HepG2 (cell line): ENCODE results near the gene TST. TPM values are rescaled to one million over a fixed set of nuclear protein-coding genes. Genes with fewer than 3 reads are reported as not detected.

Experiments
- ATAC-seq: fragments of 200-7000 bp; cut with Tn5 transposase; 3 replicates; pipeline ENCODE4 v1.9.1; 2020; ENCODE audit warnings: mild to moderate bottlenecking, moderate library complexity
- BruUV-seq: library from RNA; stranded (reverse); fragments of 400-500 nt; replicated peaks from 2 replicates; lab custom pipeline; 2021; lab: Mats Ljungman, UMichigan
- CTCF ChIA-PET: fragments of 300-600 bp; formaldehyde crosslinking; extraction: SDS; loops from one replicate; lab custom pipeline; 2021; ENCODE audit warnings: low total read pairs, inconsistent platforms, low intra/inter-chr PET ratio; lab: Yijun Ruan, JAX
- POLR2A ChIA-PET: fragments of 350-600 bp; sonication (Branson Sonifier 250); formaldehyde crosslinking; loops from one replicate; lab custom pipeline; 2020; ENCODE audit warnings: antibody characterized with exemption, inconsistent platforms; lab: Yijun Ruan, JAX
- DNase-seq: peaks from one replicate; pipeline ENCODE4 v3.0.0-alpha.2; 2015; ENCODE audit warnings: low spot score
- FAIRE-seq: peaks from 3 replicates; lab custom pipeline; 2011; peaks lifted over from hg19 to GRCh38; lab: Jason Lieb, UNC
- H2AFZ ChIP-seq: one replicate; pipeline ENCODE4 v1.6.1; 2011; ENCODE audit warnings: low read length, inconsistent platforms
- H3K27ac ChIP-seq: fragments of 300-600 bp; 3 replicates; pipeline ENCODE4 v1.8.0; 2011; ENCODE audit warnings: mixed run types, mild to moderate bottlenecking, mixed read lengths, low read length, inconsistent platforms; ENCODE audit not compliant: insufficient read depth; ENCODE audit errors: extremely low read length
- H3K27me3 ChIP-seq, 2 experiments: fragments of 200-600 bp in 1 of 2; 2 replicates in 1 of 2; 3 replicates in 1 of 2; pipeline versions ENCODE4 v1.6.0 to v1.8.0; 2011; ENCODE audit warnings: low read length in 2 of 2, mild to moderate bottlenecking in 2 of 2, moderate library complexity in 2 of 2, inconsistent platforms in 1 of 2; ENCODE audit not compliant: insufficient read depth in 2 of 2, control insufficient read depth in 1 of 2
- H3K36me3 ChIP-seq, 2 experiments: fragments of 200-600 bp in 1 of 2; replicated peaks in 1 of 2; 2 replicates in 1 of 2; 3 replicates in 1 of 2; pipeline versions ENCODE4 v1.5.1 to v1.8.0; 2011; ENCODE audit warnings: low read length in 2 of 2, inconsistent platforms in 1 of 2; ENCODE audit not compliant: insufficient read depth in 2 of 2, control insufficient read depth in 1 of 2
- H3K4me1 ChIP-seq: 2 replicates; pipeline ENCODE4 v1.5.1; 2012; ENCODE audit warnings: low read length, inconsistent platforms; ENCODE audit not compliant: insufficient read depth
- H3K4me2 ChIP-seq: 2 replicates; pipeline ENCODE4 v1.6.0; 2011; ENCODE audit warnings: low read depth, low read length, inconsistent platforms
- H3K4me3 ChIP-seq, 3 experiments: fragments of 200-600 bp in 1 of 3; sonication (generic), shearing (Covaris generic) in 1 of 3; replicated peaks in 1 of 3; 2 replicates each; pipeline ENCODE4 v1.5.1; 2011 to 2016; ENCODE audit warnings: low read length in 3 of 3, inconsistent platforms in 2 of 3, low read depth in 2 of 3, mild to moderate bottlenecking in 2 of 3, control low read depth in 1 of 3, mixed read lengths in 1 of 3; ENCODE audit not compliant: insufficient read depth in 1 of 3
- H3K79me2 ChIP-seq: one replicate; pipeline ENCODE4 v1.6.1; 2011; ENCODE audit warnings: low read length, inconsistent platforms; ENCODE audit not compliant: insufficient read depth
- H3K9ac ChIP-seq: 2 replicates; pipeline ENCODE4 v1.6.0; 2011; ENCODE audit warnings: mild to moderate bottlenecking, low read depth, low read length, inconsistent platforms; ENCODE audit not compliant: insufficient read depth
- H3K9me3 ChIP-seq: 2 replicates; pipeline ENCODE4 v1.5.1; 2012; ENCODE audit warnings: mild to moderate bottlenecking, low read length
- H4K20me1 ChIP-seq: 2 replicates; pipeline ENCODE4 v1.6.0; 2011; ENCODE audit warnings: inconsistent platforms, mild to moderate bottlenecking, low read length, moderate library complexity; ENCODE audit not compliant: insufficient read depth
- BCL6 ChIP-seq: IDR thresholded peaks from 2 replicates; pipeline ENCODE4 v1.6.1; 2016; ENCODE audit warnings: missing genetic modification reagents, missing compliant biosample characterization
- DPF2 ChIP-seq: sonication (generic); formaldehyde crosslinking; IDR thresholded peaks from 2 replicates; pipeline ENCODE4 v1.4.0; 2020; ENCODE audit warnings: mild to moderate bottlenecking, low read depth, missing genetic modification reagents, borderline replicate concordance
- HNRNPL ChIP-seq: fragments of 200-400 bp; formaldehyde crosslinking; IDR thresholded peaks from 2 replicates; pipeline ENCODE4 v1.6.1; 2017; ENCODE audit warnings: mild to moderate bottlenecking, low read depth, low read length
- MAF1 ChIP-seq: sonication (generic); formaldehyde crosslinking; IDR thresholded peaks from 2 replicates; pipeline ENCODE4 v1.5.0; 2020; ENCODE audit warnings: missing genetic modification reagents, borderline replicate concordance
- SAP130 ChIP-seq: IDR thresholded peaks from 2 replicates; pipeline ENCODE4 v1.6.1; 2016; ENCODE audit warnings: low read depth
- STAG1 ChIP-seq: sonication (generic); formaldehyde crosslinking; IDR thresholded peaks from 2 replicates; pipeline ENCODE4 v1.4.0; 2020; ENCODE audit warnings: missing genetic modification reagents
- ZFP37 ChIP-seq: sonication (generic); formaldehyde crosslinking; IDR thresholded peaks from 2 replicates; pipeline ENCODE4 v1.4.0; 2020; ENCODE audit warnings: missing genetic modification reagents, borderline replicate concordance
- ZFP41 ChIP-seq: sonication (generic); formaldehyde crosslinking; IDR thresholded peaks from 2 replicates; pipeline ENCODE4 v1.4.0; 2020; ENCODE audit warnings: mild to moderate bottlenecking, missing genetic modification reagents, borderline replicate concordance
- ZNF207 ChIP-seq: fragments of 450-650 bp; IDR thresholded peaks from 2 replicates; pipeline ENCODE4 v1.6.1; 2016; ENCODE audit warnings: antibody characterized with exemption, borderline replicate concordance
- ZNF432 ChIP-seq: sonication (generic); formaldehyde crosslinking; IDR thresholded peaks from 2 replicates; pipeline ENCODE4 v1.5.0; 2020; ENCODE audit warnings: missing genetic modification reagents, mild to moderate bottlenecking, borderline replicate concordance
- ZNF549 ChIP-seq: sonication (generic); formaldehyde crosslinking; IDR thresholded peaks from 2 replicates; pipeline ENCODE4 v1.5.0; 2020; ENCODE audit warnings: missing genetic modification reagents
- WGBS: methylation state at CpG from one replicate; pipeline ENCODE4 v1.1.6; 2017; ENCODE audit warnings: low lambda C conversion rate; 5-methylcytosine and 5-hydroxymethylcytosine counted together
- in situ Hi-C: cut with HindIII; loops from 2 replicates; pipeline ENCODE4 v1.10.0; 2017; ENCODE audit warnings: low pct_unique_long_range_greater_than_20kb; ENCODE audit not compliant: extremely low pct_ligation_motif_present
- intact Hi-C: fragments of 100-400 bp; cut with micrococcal nuclease; formaldehyde crosslinking; loops from one replicate; pipeline ENCODE4 v1.10.0; 2022; ENCODE audit not compliant: unreplicated experiment
- polyA plus RNA-seq, 8 experiments: library from polyadenylated mRNA; depleted of rRNA in 3 of 8; stranded (reverse) in 7 of 8; unstranded in 1 of 8; fragments of >200 nt; fragmentation: Illumina TruSeq in 4 of 8; extraction: Trizol in 4 of 8; gene quantifications; 2 replicates each; pipeline versions ENCODE4 v1.2.1 to v1.2.3, GENCODE V29; 2011 to 2016; ENCODE audit warnings: low read depth in 4 of 8, missing spikeins in 1 of 8, mixed read lengths in 1 of 8; ENCODE audit not compliant: insufficient read depth in 1 of 8
- total RNA-seq, 5 experiments: library from RNA; depleted of rRNA; stranded (reverse); fragments of >200 nt; fragmentation: Illumina TruSeq; extraction: Trizol; gene quantifications; 2 replicates each; pipeline ENCODE4 v1.2.3, GENCODE V29; 2016; ENCODE audit warnings: low read depth in 1 of 5
- TF ChIP-seq, protein P1 (sequence below): IDR thresholded peaks from 2 replicates; pipeline ENCODE4 v1.6.1; 2012; ENCODE audit warnings: low read length, improper control_type of control experiment
- TF ChIP-seq, protein P2 (sequence below): sonication (generic); formaldehyde crosslinking; IDR thresholded peaks from 2 replicates; pipeline ENCODE4 v1.4.0; 2020; ENCODE audit warnings: mild to moderate bottlenecking, missing genetic modification reagents

Gene TST
- total and polyA plus RNA-seq, 2 of the 13 experiments (the other 11 are each of a cell fraction or from before 2014, with no cell fraction given), result 44.6 to 63.6 TPM

DNA sequence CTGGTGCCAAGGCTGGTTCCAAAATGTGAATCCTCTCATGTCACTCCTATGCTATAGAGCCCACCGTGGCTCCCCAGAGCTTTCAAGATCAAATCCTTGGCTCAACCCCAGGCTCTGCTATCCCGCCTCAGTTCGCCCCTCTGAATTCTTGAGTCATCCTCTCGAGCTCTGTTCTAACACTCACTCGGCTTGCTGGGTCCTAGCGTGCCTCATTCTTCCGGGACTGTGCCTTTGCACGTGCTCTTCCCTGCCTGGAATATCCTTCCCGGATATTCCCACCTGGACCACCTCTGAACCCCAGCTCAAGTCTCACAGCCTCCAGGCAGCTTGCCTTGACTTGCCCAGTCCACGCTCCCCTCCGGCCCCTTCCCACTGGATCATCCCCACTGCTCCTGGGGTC, 45.3 kb upstream of the TST start:
- no peak overlapping the region for H3K27ac ChIP-seq
- WGBS, result 65% methylated on average over 11 of the region's 11 CpGs
- no peaks in the 10 kb centered on the region for H3K9me3 ChIP-seq
- no peak overlapping the region for H3K9ac ChIP-seq
- no peaks in the 10 kb centered on the region for H3K79me2 ChIP-seq
- peaks cover 19% of the 10 kb centered on the region for H3K4me1 ChIP-seq
- H4K20me1 ChIP-seq, result no peaks in the 10 kb centered on the region
- in situ Hi-C loops, result no loop called here
- ATAC-seq, result no peak
- CTCF ChIA-PET, result no interaction called here
- TF ChIP-seq ZNF432 (CRISPR knock-in tag) (no peak), ZFP41 (CRISPR knock-in tag) (no peak), ZNF207 (no peak), ZNF549 (CRISPR knock-in tag) (no peak), HNRNPL (no peak), SAP130 (no peak), STAG1 (no peak), ZFP37 (CRISPR knock-in tag) (no peak), BCL6 (CRISPR knock-in tag) (no peak), MAF1 (CRISPR knock-in tag) (no peak), DPF2 (CRISPR knock-in tag) (no peak)
- TF ChIP-seq, protein P1, sequence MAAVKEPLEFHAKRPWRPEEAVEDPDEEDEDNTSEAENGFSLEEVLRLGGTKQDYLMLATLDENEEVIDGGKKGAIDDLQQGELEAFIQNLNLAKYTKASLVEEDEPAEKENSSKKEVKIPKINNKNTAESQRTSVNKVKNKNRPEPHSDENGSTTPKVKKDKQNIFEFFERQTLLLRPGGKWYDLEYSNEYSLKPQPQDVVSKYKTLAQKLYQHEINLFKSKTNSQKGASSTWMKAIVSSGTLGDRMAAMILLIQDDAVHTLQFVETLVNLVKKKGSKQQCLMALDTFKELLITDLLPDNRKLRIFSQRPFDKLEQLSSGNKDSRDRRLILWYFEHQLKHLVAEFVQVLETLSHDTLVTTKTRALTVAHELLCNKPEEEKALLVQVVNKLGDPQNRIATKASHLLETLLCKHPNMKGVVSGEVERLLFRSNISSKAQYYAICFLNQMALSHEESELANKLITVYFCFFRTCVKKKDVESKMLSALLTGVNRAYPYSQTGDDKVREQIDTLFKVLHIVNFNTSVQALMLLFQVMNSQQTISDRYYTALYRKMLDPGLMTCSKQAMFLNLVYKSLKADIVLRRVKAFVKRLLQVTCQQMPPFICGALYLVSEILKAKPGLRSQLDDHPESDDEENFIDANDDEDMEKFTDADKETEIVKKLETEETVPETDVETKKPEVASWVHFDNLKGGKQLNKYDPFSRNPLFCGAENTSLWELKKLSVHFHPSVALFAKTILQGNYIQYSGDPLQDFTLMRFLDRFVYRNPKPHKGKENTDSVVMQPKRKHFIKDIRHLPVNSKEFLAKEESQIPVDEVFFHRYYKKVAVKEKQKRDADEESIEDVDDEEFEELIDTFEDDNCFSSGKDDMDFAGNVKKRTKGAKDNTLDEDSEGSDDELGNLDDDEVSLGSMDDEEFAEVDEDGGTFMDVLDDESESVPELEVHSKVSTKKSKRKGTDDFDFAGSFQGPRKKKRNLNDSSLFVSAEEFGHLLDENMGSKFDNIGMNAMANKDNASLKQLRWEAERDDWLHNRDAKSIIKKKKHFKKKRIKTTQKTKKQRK, result no peak
- TF ChIP-seq, protein P2, sequence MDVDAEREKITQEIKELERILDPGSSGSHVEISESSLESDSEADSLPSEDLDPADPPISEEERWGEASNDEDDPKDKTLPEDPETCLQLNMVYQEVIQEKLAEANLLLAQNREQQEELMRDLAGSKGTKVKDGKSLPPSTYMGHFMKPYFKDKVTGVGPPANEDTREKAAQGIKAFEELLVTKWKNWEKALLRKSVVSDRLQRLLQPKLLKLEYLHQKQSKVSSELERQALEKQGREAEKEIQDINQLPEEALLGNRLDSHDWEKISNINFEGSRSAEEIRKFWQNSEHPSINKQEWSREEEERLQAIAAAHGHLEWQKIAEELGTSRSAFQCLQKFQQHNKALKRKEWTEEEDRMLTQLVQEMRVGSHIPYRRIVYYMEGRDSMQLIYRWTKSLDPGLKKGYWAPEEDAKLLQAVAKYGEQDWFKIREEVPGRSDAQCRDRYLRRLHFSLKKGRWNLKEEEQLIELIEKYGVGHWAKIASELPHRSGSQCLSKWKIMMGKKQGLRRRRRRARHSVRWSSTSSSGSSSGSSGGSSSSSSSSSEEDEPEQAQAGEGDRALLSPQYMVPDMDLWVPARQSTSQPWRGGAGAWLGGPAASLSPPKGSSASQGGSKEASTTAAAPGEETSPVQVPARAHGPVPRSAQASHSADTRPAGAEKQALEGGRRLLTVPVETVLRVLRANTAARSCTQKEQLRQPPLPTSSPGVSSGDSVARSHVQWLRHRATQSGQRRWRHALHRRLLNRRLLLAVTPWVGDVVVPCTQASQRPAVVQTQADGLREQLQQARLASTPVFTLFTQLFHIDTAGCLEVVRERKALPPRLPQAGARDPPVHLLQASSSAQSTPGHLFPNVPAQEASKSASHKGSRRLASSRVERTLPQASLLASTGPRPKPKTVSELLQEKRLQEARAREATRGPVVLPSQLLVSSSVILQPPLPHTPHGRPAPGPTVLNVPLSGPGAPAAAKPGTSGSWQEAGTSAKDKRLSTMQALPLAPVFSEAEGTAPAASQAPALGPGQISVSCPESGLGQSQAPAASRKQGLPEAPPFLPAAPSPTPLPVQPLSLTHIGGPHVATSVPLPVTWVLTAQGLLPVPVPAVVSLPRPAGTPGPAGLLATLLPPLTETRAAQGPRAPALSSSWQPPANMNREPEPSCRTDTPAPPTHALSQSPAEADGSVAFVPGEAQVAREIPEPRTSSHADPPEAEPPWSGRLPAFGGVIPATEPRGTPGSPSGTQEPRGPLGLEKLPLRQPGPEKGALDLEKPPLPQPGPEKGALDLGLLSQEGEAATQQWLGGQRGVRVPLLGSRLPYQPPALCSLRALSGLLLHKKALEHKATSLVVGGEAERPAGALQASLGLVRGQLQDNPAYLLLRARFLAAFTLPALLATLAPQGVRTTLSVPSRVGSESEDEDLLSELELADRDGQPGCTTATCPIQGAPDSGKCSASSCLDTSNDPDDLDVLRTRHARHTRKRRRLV (CRISPR knock-in tag), result no peak
- intact Hi-C loops, result no loop called here
- no peak overlapping the region for H2AFZ ChIP-seq
- POLR2A ChIA-PET, result no interaction called here
- no peaks in the 10 kb centered on the region for H3K36me3 ChIP-seq
- no TSS peak for BruUV-seq
- FAIRE-seq, result no peak
- no peak for DNase-seq
- no peaks in the 10 kb centered on the region for H3K27me3 ChIP-seq
- H3K4me2 ChIP-seq, result no peak overlapping the region
- H3K4me3 ChIP-seq, result no peak overlapping the region
